NCI-H345 treated with DMSO at 0.1 percent for 48 hours (cell line): ENCODE results near the gene PRKCA.

Experiments
- DNase-seq: peaks from one replicate; lab custom pipeline; 2025; ENCODE audit not compliant: unreplicated experiment; lab: John Stamatoyannopoulos, UW

PRKCA gene

DNA sequence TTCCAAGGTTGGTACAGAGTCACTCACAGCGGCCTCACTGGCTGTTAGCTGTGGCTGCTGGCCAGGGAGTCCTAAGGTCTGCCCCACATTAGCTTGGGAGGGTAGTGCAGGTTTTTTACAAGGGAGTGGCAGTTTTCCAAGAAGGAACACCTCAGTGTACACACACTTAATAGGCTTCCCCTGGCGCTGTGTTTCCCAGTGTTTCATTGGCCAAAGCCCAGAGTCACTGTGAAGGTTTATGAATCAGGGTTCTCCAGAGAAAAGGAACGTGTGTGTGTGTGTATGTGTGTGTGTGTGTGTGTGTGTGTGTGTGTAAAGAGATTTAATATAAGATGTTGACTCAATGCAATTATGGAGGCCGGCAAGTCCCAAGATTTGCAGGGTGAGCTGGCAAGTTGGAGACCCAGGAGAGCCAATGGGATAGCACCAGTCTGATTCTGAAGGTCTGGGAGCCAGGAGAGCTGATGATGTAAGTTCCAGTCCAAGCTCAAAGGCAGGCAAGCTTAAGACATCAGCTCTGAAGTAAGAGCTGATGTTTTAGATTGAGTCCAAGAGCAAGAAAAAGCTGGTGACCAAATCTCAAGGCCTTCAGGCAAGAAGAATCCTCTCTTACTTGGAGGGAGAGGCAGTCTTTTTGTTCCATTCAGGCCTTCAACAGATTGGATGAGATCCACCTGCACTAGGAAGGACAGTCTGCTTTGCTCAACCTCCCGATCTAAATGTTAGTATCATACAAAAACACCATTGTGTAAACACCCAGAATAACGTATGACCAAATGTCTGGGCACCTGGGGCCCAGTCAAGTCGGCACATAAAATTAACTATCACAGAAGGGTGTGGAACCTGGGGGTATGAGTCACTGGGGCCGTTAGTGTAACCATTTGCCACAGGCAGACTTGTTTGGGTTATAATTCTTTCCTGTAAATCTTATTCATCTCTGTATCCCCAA lies 206.8 kb downstream of the PRKCA start:
- DNase-seq = no peak

DNA sequence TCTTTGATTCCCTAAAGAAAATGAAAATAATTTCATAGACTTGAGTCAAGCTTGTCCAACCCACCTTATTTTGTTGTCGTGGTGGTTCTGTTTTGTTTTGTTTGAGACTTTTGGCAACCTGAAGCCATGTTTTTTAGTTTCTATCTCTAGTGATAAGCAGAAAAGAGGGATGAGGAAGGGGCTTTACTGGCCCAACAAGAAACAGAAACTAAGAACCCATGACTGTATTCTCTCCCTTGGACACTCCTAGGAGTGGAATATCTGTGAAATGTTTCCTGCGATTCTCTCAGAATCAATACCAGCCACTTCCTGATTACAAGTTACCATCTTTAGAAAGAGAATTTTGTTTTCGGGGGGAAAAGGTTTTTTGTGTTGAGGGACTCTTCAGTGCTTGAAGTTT lies 207.5 kb downstream of the PRKCA start:
- no peak for DNase-seq

DNA sequence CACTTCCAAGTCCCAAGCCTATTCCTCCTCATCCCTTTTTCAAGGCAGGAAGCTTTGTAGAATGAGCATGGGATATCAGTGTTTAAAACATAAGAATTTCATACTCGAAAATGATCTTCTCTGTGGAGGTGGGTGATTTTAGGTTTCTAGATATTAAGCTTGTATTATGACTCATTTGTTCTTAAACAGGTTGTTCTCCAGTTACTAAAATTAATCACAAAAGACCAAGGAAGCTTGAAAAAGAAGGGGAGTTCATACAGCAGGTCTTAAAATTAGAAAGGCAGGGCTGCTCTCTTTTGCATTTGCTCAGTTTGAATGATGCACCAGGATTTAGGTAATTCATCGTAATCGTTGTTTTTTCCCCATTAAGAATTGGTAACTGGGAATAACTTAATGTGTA lies 208.7 kb downstream of the PRKCA start:
- no peak for DNase-seq

DNA sequence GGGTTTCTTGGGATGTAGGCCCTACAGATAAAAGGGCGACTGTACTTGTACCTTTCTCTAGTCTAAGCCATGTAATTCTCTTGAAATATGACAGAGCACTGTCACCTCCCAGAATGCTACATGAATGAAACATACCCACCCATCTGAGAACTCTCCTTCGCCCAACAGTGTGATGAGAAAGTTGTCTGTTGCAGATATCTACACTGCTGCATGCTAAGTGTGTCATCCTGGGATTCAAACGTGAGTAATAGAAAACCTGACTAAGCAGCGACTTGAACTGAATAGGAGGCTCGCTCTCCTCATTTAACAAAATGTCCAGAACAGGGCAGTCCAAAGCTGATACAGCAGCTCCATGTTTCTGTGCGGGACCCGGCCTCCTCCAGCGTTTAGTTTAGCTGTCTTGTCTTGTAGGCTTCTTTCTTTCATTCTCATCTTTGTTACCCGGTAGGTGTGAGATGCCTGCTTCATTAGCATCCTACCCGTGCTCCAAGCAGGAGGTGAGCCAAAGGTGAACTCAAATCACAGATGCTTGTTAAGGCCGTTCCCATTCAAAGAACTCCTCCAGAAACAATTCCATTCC lies 211.9 kb downstream of the PRKCA start:
- DNase-seq = no peak

DNA sequence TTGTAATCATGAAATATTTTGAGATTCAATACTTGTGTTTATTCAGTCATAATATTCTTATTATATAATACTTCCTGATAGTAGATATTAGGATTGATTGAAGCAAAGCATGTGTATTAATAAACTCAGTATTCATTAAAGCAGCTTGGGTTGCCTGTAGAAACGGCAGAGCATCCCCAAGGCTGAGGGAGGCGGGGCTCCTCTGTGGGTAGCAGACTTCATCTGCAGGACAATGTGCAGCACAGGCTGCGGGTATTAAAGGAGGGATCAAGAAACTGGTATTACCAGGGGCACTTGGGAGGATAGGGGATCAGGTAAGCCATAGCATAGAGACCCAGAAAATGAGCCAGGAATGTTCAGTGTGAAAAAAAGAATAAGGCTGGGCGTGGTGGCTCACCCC lies 213.6 kb downstream of the PRKCA start:
- DNase-seq = no peak

DNA sequence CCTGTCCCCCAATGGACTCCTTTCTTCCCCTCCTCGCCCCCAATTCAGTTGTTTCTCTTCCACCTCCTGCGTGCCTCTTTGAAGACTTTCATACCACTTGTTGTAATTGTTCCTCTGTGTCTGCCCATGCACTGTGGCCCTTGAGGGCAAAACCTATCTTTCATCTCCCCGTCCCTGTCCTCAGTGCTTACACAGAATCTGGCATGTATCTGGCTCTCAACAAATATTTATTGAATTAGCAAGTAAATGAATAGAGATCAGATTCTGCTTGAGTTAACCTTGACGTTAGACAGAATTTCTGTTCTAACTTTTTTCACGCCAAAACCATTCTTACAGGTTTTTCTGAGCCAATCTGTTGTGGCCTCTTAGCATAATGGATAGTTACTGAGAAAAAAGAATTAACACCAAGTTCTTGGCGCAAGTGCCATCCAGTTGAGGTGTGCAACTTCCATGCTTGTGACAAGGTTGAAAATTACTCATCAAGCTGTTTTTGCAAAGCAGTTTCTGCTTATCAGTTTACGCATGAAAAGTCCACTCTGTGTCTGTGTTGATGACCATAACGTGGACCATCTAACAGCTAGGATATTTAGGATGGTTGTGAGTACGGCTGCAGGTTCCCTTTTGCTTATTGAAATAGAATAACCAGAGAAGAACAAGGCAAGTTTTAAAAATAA lies 215.1 kb downstream of the PRKCA start:
- no peak for DNase-seq

DNA sequence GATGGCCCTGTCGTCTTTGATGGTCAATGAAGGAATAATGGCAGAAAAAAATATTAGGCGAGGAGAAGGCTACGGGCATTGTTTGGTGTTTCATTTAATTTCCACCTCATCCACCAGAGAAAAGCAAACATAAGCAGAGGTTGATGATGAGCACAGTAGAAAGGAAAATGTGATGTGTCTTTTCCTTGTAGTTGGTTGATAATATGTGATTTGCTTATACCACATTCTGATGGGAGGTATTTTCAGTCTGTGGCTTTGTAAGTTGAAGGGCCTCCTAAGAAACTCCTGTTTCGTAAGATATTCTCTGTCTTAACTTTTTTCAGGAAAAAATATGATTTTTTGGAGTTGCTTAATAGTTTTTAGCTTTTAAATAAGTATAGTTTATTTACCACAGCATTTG lies 215.7 kb downstream of the PRKCA start:
- DNase-seq = no peak

DNA sequence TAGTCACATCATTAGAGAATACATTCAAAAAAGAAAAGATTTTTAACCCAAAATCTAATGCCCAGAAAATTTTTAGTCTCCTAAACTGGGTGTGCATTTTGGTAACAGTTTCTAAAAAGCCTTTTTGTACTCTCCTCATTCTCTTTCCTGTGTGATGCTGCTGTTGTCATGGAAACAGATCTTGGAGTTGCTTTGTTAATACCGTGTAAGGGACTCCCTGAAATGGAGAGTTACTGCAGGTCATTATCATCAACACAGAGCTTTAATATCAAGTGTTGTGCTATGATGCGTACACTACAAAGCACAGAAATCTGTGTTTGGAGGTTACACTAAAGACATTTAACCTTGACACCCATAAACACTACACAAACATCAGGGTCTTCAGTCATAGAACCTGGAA lies 216.3 kb downstream of the PRKCA start:
- DNase-seq = no peak

DNA sequence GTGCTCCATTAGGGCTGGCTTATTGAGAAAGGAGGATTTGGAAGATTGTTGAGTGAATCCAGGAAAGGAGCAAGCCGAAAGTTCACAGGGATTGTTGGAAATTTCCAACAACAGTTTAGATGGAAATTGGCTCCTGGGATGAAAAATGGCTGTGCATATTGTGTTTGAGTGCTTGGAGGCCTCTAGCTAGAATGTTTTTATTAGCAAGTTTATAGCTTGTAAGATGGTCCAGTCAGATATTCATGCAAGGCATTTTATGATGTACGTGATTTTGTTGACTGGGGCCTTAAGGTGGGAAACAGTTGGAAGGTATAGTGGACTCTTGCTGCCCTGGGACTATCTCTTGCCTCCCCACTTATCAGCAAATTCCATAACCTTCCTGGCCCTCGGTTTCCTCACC lies 216.7 kb downstream of the PRKCA start:
- no peak for DNase-seq

DNA sequence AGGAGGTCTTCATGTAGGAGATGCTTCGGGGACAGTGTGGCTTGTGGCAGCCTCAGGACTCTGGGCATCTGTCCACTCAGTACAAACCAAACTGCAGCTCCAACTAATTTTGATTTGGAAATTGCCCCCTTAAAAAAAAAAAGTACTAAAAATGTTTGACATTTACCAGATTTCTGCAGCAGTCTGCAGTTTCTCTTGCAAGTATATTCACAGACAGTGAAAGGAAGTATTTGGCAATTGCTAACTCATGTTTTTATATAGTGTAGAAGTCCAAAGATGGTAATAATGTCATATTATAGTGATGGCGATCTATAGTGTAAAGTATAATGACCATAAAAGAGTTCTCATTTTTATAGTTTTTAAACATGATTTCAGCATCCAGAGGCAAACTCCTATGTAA lies 218.6 kb downstream of the PRKCA start:
- no peak for DNase-seq

DNA sequence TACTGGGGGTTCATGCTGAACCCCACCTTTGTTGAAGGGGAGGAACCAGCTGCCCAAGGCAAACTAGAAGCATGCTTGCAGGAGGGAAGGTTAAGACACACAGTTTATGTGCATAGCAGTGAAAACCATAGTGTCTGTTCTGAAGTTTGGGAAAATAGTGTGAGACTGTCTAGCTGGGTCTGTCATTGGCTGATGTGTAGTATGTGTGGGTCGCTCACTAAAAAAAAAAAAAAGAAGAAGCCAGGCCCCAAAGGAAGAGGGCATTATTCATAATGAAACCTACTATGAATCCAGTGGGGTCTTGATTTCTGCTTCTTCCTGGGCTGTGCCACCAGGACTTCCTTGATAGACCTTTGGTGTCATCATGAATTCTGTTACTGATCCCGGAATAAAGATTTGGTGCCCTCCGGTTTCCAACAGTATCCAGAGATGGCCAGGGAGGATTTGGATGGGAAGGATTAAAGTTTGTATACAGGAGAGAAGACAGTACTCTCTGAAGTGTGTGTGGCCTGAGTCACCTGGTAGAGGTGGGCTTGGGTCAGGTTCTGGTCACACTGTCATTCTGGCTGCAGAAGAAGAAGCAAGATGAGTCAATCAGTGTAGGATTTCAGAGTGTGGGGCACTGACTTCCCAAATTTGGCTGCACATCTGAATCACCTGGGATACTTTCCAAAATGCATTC lies 220.3 kb downstream of the PRKCA start:
- DNase-seq = no peak

DNA sequence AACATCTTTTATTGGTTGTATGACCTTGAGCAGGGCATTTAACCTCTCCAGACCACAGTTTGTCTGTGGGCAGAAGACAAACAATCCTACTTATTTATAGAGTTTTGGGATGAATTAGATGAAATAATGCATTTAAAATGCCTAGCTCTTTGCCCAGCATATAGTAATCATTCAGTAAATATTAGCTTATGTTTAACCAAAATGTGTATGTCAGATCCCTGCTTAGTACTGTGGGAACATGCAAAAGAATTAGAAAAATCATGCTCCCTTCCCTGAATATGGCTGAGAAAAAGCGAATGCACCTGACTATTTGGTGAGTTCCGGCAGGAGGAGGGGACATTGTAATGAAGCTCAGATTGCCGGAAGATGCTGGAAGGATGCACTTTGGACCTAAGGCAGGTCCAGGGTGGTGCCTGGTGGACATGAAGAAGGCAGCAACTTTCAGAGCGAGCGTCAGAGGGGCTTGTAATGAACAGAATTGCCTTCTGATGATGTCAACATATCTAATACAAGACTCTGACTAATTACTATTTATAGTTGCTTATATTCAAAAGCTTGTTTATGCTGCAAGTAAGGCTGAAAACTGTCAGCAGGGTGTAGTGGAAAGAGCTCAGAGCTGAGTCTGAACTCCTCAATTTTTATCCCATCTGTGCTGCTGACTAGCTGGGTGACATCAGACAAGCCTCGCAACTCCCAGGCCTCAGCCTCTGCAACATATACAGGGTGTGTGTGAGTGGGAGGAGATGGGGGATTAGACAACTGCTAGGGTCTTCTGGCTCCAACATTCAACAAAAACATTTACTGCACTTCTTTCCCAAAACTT lies 221.2 kb downstream of the PRKCA start:
- DNase-seq = no peak

DNA sequence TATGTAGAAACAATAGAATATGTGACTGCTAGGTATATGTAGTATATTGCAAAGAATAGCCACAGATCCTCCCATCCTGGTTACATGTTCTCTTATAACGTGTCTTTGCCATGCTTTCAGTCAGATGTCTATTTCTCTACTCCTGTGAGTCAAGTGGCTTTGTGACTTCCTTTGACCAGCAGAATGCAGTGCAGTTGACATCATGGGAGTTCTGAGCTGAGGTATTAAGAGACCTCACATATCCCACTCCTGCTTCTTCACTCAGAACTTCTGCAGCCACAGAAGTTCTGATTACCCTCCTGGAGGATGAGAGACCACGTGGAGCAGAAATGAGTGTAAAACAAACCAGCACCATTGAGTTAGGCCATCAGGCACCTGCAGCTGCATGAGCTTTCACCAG lies 222.5 kb downstream of the PRKCA start:
- no peak for DNase-seq

DNA sequence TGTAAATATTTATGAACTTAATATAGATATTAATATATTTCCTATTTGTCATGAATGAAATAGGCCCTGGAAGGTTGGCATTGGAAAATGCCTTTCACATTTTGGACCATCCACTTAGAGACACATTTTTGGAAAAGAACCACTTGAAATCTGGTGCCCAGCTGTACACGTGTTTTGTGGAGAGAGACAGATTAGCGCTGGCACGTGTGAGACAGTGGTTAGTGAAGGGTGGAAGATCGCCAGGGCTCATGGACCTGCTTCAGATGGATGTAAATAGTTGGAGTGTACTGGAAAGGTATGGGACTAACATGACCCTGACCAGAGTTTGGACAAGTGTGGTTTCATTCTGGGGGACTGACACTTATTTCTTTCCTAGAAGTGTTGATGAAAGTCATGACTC lies 222.9 kb downstream of the PRKCA start:
- DNase-seq = no peak

DNA sequence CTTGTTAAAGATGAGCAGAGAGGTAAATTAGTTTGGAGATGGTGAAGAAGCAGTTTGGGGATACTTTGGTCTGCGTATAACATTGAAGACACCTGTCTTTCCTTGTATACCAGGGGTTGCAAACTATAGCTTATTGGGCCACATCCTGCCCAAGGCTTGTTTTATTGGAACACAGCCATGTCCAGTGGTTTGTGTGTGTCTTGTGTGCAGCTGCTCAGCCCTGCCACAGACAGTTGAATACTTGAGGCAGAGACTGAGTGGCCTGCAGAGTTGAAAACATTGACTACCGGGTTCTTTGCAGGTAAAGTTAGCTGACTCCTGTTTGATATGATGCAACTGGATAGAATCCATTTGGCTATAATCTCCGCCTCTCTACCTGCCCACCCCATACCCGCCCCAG lies 224.4 kb downstream of the PRKCA start:
- DNase-seq = no peak

DNA sequence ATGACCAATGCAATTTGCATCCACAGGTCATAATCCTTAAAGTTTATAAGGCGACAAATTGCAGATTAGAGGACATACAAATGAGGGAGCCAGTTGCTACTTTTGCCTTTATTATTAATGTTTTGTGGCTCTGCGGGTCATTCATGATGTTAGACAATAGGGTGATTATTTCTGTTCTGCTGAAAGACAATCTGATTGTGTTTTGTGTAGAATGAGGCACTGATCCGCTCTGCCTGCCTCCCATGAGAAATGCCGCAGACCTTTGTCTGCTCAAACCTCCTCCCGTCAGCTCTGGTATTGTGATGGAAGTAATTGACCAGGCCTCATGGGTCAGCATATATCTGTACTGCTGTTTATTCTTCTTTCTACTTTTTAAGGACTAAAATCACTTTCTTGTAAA lies 224.9 kb downstream of the PRKCA start:
- DNase-seq = no peak

DNA sequence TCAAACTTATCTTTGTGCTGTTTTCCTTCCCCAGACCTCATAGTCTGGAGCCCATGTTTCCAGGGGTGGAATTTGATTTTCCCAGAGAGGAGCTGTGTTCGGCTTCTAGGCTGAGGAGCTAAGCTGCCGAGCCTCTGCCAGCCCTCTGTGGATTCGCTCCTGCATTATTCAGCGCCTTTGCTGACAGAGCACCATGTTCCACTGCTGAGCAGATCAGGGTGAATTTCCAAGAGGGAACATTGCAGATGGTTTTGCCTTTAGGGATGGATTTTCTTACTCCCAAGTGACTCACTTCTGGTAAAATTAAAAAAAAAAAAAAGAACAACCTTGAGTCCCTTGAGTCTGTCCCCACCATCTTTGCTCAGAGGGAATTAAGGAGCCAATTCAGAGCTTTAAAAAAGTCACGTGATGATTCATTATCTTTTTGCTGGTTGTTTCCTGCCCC lies 229.5 kb downstream of the PRKCA start:
- DNase-seq = no peak

DNA sequence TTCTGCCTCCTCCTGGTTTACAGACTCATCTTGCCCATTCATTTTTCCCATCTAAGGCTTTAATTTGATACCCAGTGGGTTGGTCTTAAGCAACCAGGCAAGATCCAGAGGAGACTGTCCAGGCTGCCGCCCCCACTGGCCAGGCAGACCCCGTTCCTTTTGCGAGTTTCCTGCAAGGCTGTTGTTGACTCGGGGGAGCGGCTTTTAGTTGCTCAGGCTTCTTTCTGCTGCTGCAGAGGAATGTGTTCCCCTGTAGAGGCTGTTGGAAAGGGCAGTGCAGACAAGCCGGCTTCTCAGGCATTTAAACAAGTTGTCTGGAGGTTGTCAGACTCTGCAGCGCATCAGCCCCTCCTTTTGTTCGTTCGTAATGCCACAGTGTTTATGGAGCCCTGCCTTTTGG lies 231.2 kb downstream of the PRKCA start:
- no peak for DNase-seq

DNA sequence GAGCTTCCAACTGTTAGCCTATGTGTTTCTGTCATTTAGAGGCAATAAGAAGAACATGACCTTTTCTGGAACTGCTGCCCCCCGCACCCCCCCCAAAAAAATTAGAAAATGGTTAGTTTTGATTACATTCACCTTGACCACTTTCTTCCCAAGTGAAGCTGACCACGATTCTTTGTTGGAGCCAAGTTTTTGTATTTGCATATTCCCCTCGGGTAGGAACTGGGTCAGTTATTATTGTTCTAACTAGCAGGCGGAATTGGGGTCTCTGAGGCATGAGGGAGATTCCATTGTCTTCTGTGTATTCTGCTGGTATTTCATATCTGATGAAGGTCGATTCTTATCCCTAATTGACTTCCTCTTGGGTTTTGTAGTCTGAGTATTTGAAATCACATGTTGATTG lies 231.6 kb downstream of the PRKCA start:
- no peak for DNase-seq

DNA sequence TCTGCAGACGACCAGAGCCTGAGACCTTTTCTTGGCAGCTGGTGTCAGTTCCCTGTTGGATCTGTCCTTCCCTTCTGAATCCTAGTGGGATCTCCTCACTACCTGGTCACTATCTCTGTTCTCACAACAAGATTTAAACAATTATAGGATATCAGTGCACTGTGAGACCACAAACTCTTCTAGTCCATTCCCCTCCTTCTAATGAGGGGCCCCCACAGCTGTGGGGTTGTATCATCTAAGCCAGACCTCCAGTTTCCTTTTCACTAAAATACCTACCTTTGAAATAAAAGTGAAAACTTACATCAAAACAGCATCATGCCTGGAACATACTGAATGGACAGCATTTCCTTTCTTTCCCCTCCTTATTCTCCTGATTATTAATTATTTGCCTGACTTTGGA lies 233.2 kb downstream of the PRKCA start:
- DNase-seq = no peak

DNA sequence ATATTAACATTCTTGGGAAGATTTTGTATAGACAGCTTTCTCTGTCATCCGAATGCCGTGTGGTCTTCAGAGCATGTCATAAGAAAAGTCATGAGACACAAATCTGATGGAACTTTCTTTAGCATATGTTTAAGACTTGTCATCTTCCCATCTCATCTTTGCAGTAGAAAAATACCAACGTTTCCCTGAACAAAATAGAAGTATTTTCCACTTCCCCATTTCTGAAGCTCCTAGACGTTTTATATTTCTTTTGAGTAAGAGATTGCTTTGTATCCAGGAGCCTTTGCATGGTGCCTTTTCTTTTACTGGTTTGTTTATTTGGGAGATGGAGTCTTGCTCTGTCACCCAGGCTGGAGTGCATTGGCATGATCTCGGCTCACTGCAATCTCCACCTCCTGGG lies 235.1 kb downstream of the PRKCA start:
- no peak for DNase-seq
